ENCODE measurements around the gene KANK4. TPM values are rescaled to one million over a fixed set of nuclear protein-coding genes. Genes with fewer than 3 reads are reported as not detected.

KANK4 gene
- 1 to 10 TPM in 4 of 6 experiments, under 1 TPM in 2; 0.18 to 6.7 (median 1.3) TPM for total RNA-seq
- long read RNA-seq, partial matches to known transcripts: 1 of 2 reads
- long read RNA-seq, other reads (novel, unspliced or antisense): 1 of 2 reads

- WGBS (ENCODE audit: insufficient coverage, low coverage, low lambda C conversion rate, missing lambda C conversion rate): 0% methylated on average over 11 of the region's 84 CpGs
- intact Hi-C loops (cut with DNase I): no loop called here
- Histone ChIP-seq H3K27ac (peak within 1 kb of the TSS in 1 of 3 donors; percentile 72), H3K36me3 (no peaks in the 10 kb centered on the region), H3K4me3 (peak within 1 kb of the TSS in 2 of 3 donors; percentile 57 to 65), H3K9me3 (no peaks in the 10 kb centered on the region), H3K27me3 (no peaks in the 10 kb centered on the region), H3K4me1 (no peaks in the 10 kb centered on the region)
- ATAC-seq: peak; percentile 53 to 72 (median 66)
- DNase-seq: peak in 2 of 3 donors; percentile 61 to 72
- no peak for TF ChIP-seq POLR2A (IDR thresholded peaks at IDR 0.05)
Observed at GRCh38 chr1:62318756-62319544, at the start of gene KANK4. Gene KANK4, minus strand, starts transcription at chr1:62319434. Its CDS starts 37,870 bp downstream, at chr1:62281564.

DNA sequence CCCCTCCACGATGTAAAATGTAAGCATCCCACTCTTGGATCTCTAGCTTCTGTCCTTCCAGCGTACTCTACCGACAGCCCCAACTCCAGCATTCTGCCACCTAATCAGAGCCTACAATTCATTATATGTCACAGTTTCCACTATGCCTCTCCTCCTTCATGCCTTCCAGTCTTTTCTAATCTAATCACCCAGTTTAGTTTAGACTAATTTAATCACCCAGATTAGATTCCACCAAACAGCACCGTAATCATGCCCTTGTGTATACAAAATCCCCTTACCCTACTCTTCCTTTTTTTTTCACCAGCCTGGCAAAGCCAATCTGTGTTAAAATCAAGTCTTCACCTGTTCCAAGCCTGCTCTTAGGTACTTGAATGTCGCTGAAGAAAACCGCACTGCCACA, 49.8 kb upstream of the KANK4 start:
- no peaks in the 10 kb centered on the region for H3K4me1 ChIP-seq
- WGBS (ENCODE audit: insufficient coverage, low coverage, low lambda C conversion rate, missing lambda C conversion rate): 65% methylated on average over 6 of the region's 6 CpGs
- intact Hi-C loops (cut with DNase I): no loop called here

DNA sequence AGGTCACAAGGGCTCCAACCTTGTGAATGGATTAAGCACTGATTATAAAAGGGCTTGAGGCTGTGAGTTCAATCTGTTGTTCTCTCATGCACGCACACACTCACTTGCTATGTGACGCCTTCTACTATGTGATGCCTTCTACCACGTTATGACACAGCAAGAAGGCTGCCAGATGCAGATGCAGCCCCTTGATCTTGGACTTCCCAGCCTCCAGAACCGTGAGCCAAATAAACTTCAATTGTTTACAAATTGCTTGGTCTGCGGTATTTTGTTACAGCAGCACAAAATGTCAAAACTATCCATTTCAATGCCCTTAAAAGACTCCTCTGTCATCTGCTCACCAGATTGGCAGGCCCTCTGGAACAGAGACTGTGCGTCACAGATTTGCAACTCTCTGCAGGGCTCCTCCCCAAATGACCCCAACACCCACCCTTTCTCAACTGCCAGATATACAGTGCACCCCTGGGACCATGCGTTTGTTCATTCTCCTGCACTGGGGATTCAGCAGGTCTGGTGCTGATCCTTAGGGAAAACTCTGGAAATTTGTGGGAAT, 47.8 kb upstream of the KANK4 start:
- H3K9me3 ChIP-seq: peaks cover 0 to 7% (median 0%) of the 10 kb centered on the region in 4 donors
- ATAC-seq: no peak
- DNase-seq: no peak
- H3K27me3 ChIP-seq: no peaks in the 10 kb centered on the region
- WGBS (ENCODE audit: insufficient coverage, low coverage, low lambda C conversion rate, missing lambda C conversion rate): 79% methylated on average over 6 of the region's 7 CpGs
- TF ChIP-seq, protein P1, sequence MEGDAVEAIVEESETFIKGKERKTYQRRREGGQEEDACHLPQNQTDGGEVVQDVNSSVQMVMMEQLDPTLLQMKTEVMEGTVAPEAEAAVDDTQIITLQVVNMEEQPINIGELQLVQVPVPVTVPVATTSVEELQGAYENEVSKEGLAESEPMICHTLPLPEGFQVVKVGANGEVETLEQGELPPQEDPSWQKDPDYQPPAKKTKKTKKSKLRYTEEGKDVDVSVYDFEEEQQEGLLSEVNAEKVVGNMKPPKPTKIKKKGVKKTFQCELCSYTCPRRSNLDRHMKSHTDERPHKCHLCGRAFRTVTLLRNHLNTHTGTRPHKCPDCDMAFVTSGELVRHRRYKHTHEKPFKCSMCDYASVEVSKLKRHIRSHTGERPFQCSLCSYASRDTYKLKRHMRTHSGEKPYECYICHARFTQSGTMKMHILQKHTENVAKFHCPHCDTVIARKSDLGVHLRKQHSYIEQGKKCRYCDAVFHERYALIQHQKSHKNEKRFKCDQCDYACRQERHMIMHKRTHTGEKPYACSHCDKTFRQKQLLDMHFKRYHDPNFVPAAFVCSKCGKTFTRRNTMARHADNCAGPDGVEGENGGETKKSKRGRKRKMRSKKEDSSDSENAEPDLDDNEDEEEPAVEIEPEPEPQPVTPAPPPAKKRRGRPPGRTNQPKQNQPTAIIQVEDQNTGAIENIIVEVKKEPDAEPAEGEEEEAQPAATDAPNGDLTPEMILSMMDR (IDR thresholded peaks at IDR 0.05): no peak
- TF ChIP-seq POLR2A (IDR thresholded peaks at IDR 0.05): no peak
- no peak overlapping the region for H3K4me3 ChIP-seq
- H3K4me1 ChIP-seq: no peaks in the 10 kb centered on the region
- H3K27ac ChIP-seq: no peak overlapping the region
- H3K36me3 ChIP-seq: no peaks in the 10 kb centered on the region
- intact Hi-C loops (cut with DNase I): no loop called here

More for the DNA sequence above, 49.8 kb upstream of the KANK4 start:
- no peak for TF ChIP-seq POLR2A (IDR thresholded peaks at IDR 0.05)
- TF ChIP-seq, protein P1 (IDR thresholded peaks at IDR 0.05): no peak
- no peaks in the 10 kb centered on the region for H3K27me3 ChIP-seq
- H3K9me3 ChIP-seq: peaks cover 0 to 7% (median 0%) of the 10 kb centered on the region in 4 donors
- H3K36me3 ChIP-seq: no peaks in the 10 kb centered on the region
- no peak for DNase-seq
- no peak for ATAC-seq
- H3K4me3 ChIP-seq: no peak overlapping the region
- no peak overlapping the region for H3K27ac ChIP-seq

DNA sequence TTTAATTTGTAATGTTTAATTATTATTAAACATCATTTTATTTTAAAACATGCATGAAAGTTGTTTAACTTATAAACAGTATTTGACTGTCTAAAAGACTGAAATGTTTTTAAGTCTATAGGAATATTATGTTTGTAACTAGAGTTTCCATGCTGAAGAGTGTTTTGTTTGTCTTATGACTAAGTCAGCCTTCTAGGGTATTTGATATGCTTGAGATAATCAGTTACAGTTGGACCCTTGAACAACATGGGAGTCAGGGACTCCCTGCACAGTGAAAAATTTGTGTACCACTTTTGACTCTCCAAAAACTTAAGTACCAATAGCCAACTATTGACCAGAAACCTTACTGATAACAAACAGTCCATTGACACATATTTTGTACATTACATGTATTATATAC, 45.5 kb upstream of the KANK4 start:
- no peak overlapping the region for H3K27ac ChIP-seq
- no peaks in the 10 kb centered on the region for H3K27me3 ChIP-seq
- H3K4me3 ChIP-seq: no peak overlapping the region
- peaks cover 0 to 7% (median 0%) of the 10 kb centered on the region in 4 donors for H3K9me3 ChIP-seq
- ATAC-seq: no peak
- intact Hi-C loops (cut with DNase I): no loop called here
- H3K4me1 ChIP-seq: no peaks in the 10 kb centered on the region
- no peak for DNase-seq
- H3K36me3 ChIP-seq: no peaks in the 10 kb centered on the region
- TF ChIP-seq, protein P1 (IDR thresholded peaks at IDR 0.05): no peak
- no peak for TF ChIP-seq POLR2A (IDR thresholded peaks at IDR 0.05)

- Histone ChIP-seq H3K9me3 (peaks cover 0 to 7% (median 0%) of the 10 kb centered on the region in 4 donors), H3K36me3 (no peaks in the 10 kb centered on the region), H3K4me3 (no peak overlapping the region), H3K27ac (no peak overlapping the region), H3K27me3 (no peaks in the 10 kb centered on the region), H3K4me1 (no peaks in the 10 kb centered on the region)
- WGBS (ENCODE audit: insufficient coverage, low coverage, low lambda C conversion rate, missing lambda C conversion rate): 80% methylated on average over 3 of the region's 3 CpGs
- no peak for TF ChIP-seq POLR2A (IDR thresholded peaks at IDR 0.05)
- TF ChIP-seq, protein P1 (IDR thresholded peaks at IDR 0.05): no peak
- intact Hi-C loops (cut with DNase I): no loop called here
- DNase-seq: no peak
- no peak for ATAC-seq
Observed at GRCh38 chr1:62362926-62363325, 43.7 kb upstream of the KANK4 start.
